Liver (tissue), 3 donors: ENCODE results near the gene RAD51B.

ENCODE experiments used
- CTCF ChIP-seq: fragments of 150-350 bp; IDR thresholded peaks from 2 replicates; pipeline ENCODE4 v1.5.1; 2017; ENCODE audit warnings: improper control_type of control experiment, low read depth, low read length; ENCODE audit not compliant: missing input control
- RAD21 ChIP-seq, 2 donors: IDR thresholded peaks; 2 replicates each; pipeline ENCODE4 v1.6.1; 2016; ENCODE audit warnings: antibody characterized with exemption in 2 of 2, mild to moderate bottlenecking in 2 of 2
- TAF1 ChIP-seq: conservative IDR thresholded peaks from 2 replicates; pipeline ENCODE4 v1.6.1; 2016; ENCODE audit warnings: antibody characterized with exemption, mild to moderate bottlenecking
- YY1 ChIP-seq: IDR thresholded peaks from 2 replicates; pipeline ENCODE4 v1.6.1; 2016; ENCODE audit warnings: antibody characterized with exemption, mild to moderate bottlenecking
- TF ChIP-seq, protein P1 (sequence below): IDR thresholded peaks from 2 replicates; pipeline ENCODE4 v1.6.1; 2016; ENCODE audit warnings: antibody characterized with exemption
- donor health status: healthy.
- donor health status: healthy.

DNA sequence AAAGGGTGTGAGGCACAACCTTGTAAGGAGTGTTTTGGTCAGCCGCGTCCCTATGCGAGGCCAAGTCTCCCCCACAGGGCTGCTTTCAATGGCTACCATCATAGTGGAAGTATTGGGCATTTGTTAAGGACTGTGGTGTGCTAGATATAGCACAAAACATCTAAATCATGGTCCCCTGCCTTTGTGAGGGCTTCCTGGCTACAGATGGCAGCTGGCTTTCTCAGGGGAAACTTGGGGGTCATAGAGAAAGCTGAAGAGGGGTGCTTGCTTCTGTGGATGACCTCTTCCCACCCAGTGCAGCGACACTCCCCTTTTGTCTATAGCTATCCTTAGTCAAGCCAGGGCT is 657.5 kb downstream of the RAD51B start:
- TF ChIP-seq CTCF (no peak), TAF1 (no peak), RAD21 (IDR thresholded peaks at IDR 0.05) (no peak), YY1 (no peak)
- TF ChIP-seq, protein P1, sequence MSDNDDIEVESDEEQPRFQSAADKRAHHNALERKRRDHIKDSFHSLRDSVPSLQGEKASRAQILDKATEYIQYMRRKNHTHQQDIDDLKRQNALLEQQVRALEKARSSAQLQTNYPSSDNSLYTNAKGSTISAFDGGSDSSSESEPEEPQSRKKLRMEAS = no peak
